Hepatocyte (in vitro differentiated cells): ENCODE measurements around the gene RXFP3. TPM values are rescaled to one million over a fixed set of nuclear protein-coding genes. Genes with fewer than 3 reads are reported as not detected.

Experiments
- DNase-seq: peaks from one replicate; pipeline ENCODE4 v3.0.0-alpha.2; 2016; ENCODE audit warnings: low spot score
- H2AFZ ChIP-seq: fragments of 200-600 bp; sonication (generic); 2 replicates; pipeline ENCODE4 v1.6.0; 2016; ENCODE audit warnings: antibody characterized with exemption, mild to moderate bottlenecking
- H3K27ac ChIP-seq: fragments of 200-600 bp; sonication (generic); 2 replicates; pipeline ENCODE4 v1.5.1; 2016; ENCODE audit warnings: mild to moderate bottlenecking
- H3K27me3 ChIP-seq: fragments of 200-600 bp; sonication (generic); 2 replicates; pipeline ENCODE4 v1.6.1; 2016
- H3K36me3 ChIP-seq: fragments of 200-600 bp; sonication (generic); replicated peaks from 2 replicates; pipeline ENCODE4 v1.5.1; 2016; ENCODE audit warnings: low read depth; ENCODE audit not compliant: insufficient read depth
- H3K4me1 ChIP-seq: fragments of 200-600 bp; sonication (generic); 2 replicates; pipeline ENCODE4 v1.5.1; 2016; ENCODE audit warnings: mild to moderate bottlenecking, moderate library complexity; ENCODE audit not compliant: insufficient read depth
- H3K4me2 ChIP-seq: fragments of 200-600 bp; sonication (generic); 2 replicates; pipeline ENCODE4 v1.6.0; 2016
- H3K4me3 ChIP-seq: fragments of 200-600 bp; sonication (generic); 2 replicates; pipeline ENCODE4 v1.5.1; 2016; ENCODE audit warnings: mild to moderate bottlenecking
- H3K79me2 ChIP-seq: fragments of 200-600 bp; sonication (generic); 2 replicates; pipeline ENCODE4 v1.6.0; 2017; ENCODE audit warnings: mild to moderate bottlenecking
- H3K9me2 ChIP-seq: fragments of 200-600 bp; sonication (generic); replicated peaks from 2 replicates; pipeline ENCODE4 v1.6.0; 2017; ENCODE audit warnings: mild to moderate bottlenecking; ENCODE audit not compliant: insufficient read depth
- H3K9me3 ChIP-seq: fragments of 200-600 bp; sonication (generic); 2 replicates; pipeline ENCODE4 v1.5.1; 2016; ENCODE audit warnings: low read depth, mild to moderate bottlenecking
- H4K20me1 ChIP-seq: fragments of 200-600 bp; sonication (generic); 2 replicates; pipeline ENCODE4 v1.6.0; 2016; ENCODE audit warnings: mild to moderate bottlenecking; ENCODE audit not compliant: insufficient read depth, poor library complexity, severe bottlenecking
- EZH2 ChIP-seq: fragments of 200-600 bp; sonication (generic); IDR thresholded peaks from 2 replicates; pipeline ENCODE4 v1.6.1; 2016; ENCODE audit warnings: antibody characterized with exemption, mild to moderate bottlenecking, borderline replicate concordance
- EZH2phosphoT487 ChIP-seq: fragments of 200-600 bp; sonication (generic); IDR thresholded peaks from one replicate; pipeline ENCODE4 v1.6.1; 2018; ENCODE audit warnings: antibody characterized with exemption, mild to moderate bottlenecking, low read depth, moderate library complexity; ENCODE audit not compliant: unreplicated experiment, severe bottlenecking
- WGBS: methylation state at CpG from one replicate; pipeline ENCODE4 v1.1.6; 2016; ENCODE audit warnings: low lambda C conversion rate; ENCODE audit errors: missing lambda C conversion rate; 5-methylcytosine and 5-hydroxymethylcytosine counted together
- polyA plus RNA-seq: library from polyadenylated mRNA; unstranded; fragments of >200 nt; fragmentation: Nextera tagmentation; extraction: Ambion mirVana; gene quantifications from 2 replicates; pipeline ENCODE4 v1.2.1, GENCODE V29; 2016
- total RNA-seq: library from RNA; depleted of rRNA; stranded (reverse); fragments of >200 nt; gene quantifications from 2 replicates; pipeline ENCODE4 v1.2.3, GENCODE V29; 2014
- TF ChIP-seq, protein P1 (sequence below): fragments of 200-600 bp; sonication (generic); IDR thresholded peaks from 2 replicates; pipeline ENCODE4 v1.5.1; 2016; ENCODE audit warnings: antibody characterized with exemption, mild to moderate bottlenecking; ENCODE audit not compliant: poor library complexity

Gene RXFP3
- total and polyA plus RNA-seq, 2 experiments from 2014 or later, result not detected

DNA sequence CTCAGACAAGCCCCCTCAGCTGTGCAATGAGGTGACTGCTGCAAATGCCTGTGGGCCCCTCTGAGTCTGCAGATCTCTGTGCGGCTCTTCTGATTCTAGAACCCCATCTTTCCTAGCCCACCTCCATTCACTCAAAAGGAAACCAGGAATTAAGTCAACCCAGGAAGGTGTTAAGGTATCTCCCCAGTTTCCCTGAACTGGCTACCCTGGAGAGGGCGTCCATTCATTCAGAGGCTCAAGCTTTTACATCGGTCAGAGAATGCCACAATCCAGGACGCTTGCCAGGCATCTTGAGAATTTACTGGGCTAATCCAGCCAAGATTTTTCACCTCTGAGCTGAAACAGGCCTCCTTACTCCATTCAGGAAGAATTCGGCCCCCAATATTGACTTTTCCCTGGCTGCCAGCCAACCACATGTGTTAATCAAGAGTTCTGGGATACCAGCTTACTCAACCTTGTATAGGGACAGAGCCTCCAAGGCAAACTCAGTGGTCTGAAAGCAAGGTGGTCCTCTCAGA lies 43.5 kb upstream of the RXFP3 start:
- 39% methylated on average over 5 of the region's 5 CpGs for WGBS
- TF ChIP-seq EZH2phosphoT487, result no peak
- no peak for TF ChIP-seq EZH2
- TF ChIP-seq, protein P1, sequence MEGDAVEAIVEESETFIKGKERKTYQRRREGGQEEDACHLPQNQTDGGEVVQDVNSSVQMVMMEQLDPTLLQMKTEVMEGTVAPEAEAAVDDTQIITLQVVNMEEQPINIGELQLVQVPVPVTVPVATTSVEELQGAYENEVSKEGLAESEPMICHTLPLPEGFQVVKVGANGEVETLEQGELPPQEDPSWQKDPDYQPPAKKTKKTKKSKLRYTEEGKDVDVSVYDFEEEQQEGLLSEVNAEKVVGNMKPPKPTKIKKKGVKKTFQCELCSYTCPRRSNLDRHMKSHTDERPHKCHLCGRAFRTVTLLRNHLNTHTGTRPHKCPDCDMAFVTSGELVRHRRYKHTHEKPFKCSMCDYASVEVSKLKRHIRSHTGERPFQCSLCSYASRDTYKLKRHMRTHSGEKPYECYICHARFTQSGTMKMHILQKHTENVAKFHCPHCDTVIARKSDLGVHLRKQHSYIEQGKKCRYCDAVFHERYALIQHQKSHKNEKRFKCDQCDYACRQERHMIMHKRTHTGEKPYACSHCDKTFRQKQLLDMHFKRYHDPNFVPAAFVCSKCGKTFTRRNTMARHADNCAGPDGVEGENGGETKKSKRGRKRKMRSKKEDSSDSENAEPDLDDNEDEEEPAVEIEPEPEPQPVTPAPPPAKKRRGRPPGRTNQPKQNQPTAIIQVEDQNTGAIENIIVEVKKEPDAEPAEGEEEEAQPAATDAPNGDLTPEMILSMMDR, result no peak
- DNase-seq, result peak; percentile 51
- no peaks in the 10 kb centered on the region for H3K9me3 ChIP-seq
- no peaks in the 10 kb centered on the region for H3K27me3 ChIP-seq
- peak overlapping the region; percentile 76 for H3K4me2 ChIP-seq
- H3K27ac ChIP-seq, result no peak overlapping the region
- no peak overlapping the region for H2AFZ ChIP-seq
- H3K4me1 ChIP-seq, result peaks cover 26% of the 10 kb centered on the region
- no peaks in the 10 kb centered on the region for H3K36me3 ChIP-seq
- H3K9me2 ChIP-seq, result no peaks in the 10 kb centered on the region
- H3K79me2 ChIP-seq, result peaks cover 7% of the 10 kb centered on the region
- H3K4me3 ChIP-seq, result no peak overlapping the region
- H4K20me1 ChIP-seq, result no peaks in the 10 kb centered on the region

DNA sequence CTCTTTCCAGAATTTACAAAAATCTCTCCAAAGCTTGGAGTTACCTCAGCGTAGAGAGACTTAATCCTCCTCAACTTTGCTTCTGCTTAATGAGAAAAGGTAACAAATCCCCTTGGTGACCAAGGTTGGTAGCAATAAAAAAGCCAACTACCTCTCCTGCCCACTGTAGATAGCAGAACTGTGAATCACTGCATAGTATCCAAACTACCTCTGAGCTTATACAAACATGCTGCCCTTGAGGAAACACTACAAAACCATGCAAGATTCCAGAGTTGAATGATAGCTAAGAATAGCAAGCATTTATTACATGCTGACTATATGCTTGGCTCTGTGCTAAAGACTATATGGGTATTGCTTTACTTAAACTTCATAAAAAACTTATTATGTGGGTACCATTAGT lies 41.6 kb upstream of the RXFP3 start:
- Histone ChIP-seq H3K4me3 (no peak overlapping the region), H3K4me2 (no peak overlapping the region), H4K20me1 (no peaks in the 10 kb centered on the region), H3K36me3 (no peaks in the 10 kb centered on the region), H2AFZ (no peak overlapping the region), H3K9me2 (no peaks in the 10 kb centered on the region), H3K79me2 (no peaks in the 10 kb centered on the region), H3K27me3 (no peaks in the 10 kb centered on the region), H3K27ac (no peak overlapping the region), H3K9me3 (no peaks in the 10 kb centered on the region), H3K4me1 (peaks cover 23% of the 10 kb centered on the region)
- TF ChIP-seq EZH2, result no peak
- TF ChIP-seq, protein P1, result no peak
- DNase-seq, result no peak
- WGBS, result 78% methylated on average over 1 of the region's 1 CpG

DNA sequence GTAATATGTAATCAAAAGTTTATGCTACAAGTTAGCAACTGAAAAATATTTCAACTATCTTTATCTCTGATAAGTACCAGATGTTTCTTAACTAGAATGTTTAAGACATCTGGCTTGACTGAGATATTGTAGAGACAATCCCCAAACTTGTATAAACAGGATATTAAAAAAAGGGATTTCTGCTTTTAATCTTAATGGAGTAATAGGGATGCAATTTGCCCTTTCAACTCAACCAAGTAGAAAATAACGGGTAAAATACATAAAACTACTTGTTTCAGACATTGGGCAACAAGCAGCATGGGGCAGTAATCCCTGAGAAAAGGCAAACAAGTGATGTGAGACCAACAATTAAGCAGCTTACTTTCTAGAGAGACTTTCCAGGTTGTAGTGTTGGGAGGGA lies 35.0 kb upstream of the RXFP3 start:
- H3K9me3 ChIP-seq, result no peaks in the 10 kb centered on the region
- TF ChIP-seq, protein P1, result no peak
- TF ChIP-seq EZH2 (no peak), EZH2phosphoT487 (no peak)
- H3K4me3 ChIP-seq, result no peak overlapping the region
- 18% methylated on average over 1 of the region's 1 CpG for WGBS
- no peaks in the 10 kb centered on the region for H3K9me2 ChIP-seq
- H3K4me2 ChIP-seq, result no peak overlapping the region
- H3K4me1 ChIP-seq, result no peaks in the 10 kb centered on the region
- no peak overlapping the region for H2AFZ ChIP-seq
- H4K20me1 ChIP-seq, result no peaks in the 10 kb centered on the region
- no peaks in the 10 kb centered on the region for H3K79me2 ChIP-seq
- no peak overlapping the region for H3K27ac ChIP-seq
- H3K36me3 ChIP-seq, result no peaks in the 10 kb centered on the region
- no peaks in the 10 kb centered on the region for H3K27me3 ChIP-seq
- DNase-seq, result no peak

DNA sequence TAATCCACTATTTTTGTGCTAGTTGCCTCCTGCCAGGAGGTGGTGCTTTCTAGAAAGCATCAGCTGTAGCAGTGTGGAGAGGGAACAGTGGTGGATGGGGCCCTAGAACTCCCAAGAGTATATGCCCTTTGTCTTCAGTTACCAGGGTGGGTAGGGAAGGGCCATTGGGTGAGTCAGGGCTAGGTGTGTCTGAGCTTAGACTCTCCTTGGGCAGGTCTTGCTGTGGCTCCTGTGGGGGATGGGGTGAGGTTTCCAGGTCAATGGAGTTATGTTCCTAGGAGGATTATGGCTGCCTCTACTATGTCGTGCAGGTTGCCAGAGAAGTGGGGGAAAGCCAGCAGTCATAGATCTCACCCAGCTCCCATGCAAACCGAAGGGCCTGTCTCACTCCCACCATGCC lies 33.1 kb upstream of the RXFP3 start:
- no peak for DNase-seq
- H3K27me3 ChIP-seq, result no peaks in the 10 kb centered on the region
- H2AFZ ChIP-seq, result no peak overlapping the region
- no peak overlapping the region for H3K27ac ChIP-seq
- TF ChIP-seq, protein P1, result no peak
- no peak for TF ChIP-seq EZH2
- TF ChIP-seq EZH2phosphoT487, result no peak
- 95% methylated on average over 2 of the region's 2 CpGs for WGBS
- H3K9me2 ChIP-seq, result no peaks in the 10 kb centered on the region
- no peak overlapping the region for H3K4me2 ChIP-seq
- H3K9me3 ChIP-seq, result peaks cover 10% of the 10 kb centered on the region
- H3K36me3 ChIP-seq, result no peaks in the 10 kb centered on the region
- no peaks in the 10 kb centered on the region for H3K4me1 ChIP-seq
- H3K79me2 ChIP-seq, result no peaks in the 10 kb centered on the region
- no peaks in the 10 kb centered on the region for H4K20me1 ChIP-seq
- H3K4me3 ChIP-seq, result no peak overlapping the region
